Glomerular visceral epithelial cell (primary cell): ENCODE data around the gene BUB1B.

Experiments used
- DNase-seq: peaks from one replicate; pipeline ENCODE4 v3.0.0-alpha.2; 2016; ENCODE audit errors: extremely low spot score

BUB1B gene

DNA sequence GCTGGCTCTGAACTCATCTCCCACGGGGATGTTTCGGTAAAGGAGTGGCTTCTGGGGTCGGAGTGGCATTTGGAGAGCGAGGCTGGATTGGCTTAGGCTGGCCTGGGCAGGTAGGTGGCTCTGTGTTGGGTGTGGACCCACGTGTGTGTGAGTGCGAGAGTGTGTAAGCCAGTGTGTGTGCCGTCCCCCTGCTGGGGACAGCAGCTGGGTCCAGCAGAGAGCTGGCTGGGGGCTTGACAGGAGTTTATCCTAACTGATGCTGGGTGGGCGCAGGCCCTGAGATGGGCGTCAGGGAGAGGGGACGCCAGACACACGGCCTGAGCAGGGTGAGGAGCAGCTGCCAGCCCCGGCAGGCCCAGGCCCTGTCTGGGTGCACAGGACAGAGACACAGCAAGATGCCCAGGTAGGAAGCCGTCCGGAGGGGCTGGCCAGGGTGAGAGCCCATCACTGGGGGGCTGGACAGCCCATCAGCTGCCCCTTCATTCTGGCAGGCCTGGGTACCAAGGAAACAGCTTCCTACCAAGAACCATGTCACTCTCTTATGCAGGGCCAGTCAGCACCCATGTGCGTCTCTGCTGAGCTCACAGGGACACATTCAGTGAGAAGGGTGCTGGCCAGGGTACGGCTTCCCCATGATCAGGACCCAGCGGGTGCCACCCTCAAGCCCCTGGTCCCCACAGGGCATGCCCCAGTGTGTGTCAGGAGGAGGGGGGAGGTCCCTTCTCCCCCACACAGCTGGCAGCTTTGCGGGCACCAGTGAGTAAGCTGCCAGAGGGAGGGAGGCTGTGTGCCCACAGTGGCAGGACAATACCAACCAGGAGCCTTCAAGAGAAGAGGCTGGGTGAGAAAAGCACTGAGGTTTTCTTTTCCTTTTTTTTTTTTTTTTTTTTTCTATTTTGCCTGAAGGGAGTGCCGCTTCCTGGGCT, 79.1 kb downstream of the BUB1B start:
- no peak for DNase-seq

DNA sequence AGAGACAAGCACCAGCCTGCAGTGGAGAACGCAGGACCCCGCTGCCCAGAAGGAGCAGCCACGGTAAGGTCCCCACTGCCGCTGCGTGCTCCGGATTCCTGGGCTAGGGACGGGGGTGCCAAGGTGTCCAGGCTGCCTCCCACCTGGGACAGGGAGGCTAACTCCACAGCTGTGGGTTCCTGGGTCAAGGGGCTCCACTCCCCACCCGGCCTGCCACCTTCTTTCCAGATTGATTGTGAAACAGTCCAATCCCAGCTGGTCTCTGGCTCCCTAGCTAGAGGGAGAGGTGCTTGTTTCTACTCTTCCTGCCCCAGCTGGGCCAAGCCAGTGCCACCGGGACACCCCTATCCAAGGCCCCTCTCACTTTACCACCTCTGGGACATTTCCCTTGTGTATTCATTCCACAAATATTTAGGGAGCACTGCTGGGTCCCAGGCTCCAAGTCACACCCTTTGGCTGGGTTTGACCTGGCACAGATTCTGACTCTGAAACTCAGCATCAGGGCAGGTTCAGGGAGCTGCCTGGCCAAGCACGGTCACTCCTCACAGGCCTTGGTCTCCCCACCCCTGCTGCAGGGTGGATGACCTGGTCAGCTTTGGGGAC, 79.9 kb downstream of the BUB1B start:
- no peak for DNase-seq

DNA sequence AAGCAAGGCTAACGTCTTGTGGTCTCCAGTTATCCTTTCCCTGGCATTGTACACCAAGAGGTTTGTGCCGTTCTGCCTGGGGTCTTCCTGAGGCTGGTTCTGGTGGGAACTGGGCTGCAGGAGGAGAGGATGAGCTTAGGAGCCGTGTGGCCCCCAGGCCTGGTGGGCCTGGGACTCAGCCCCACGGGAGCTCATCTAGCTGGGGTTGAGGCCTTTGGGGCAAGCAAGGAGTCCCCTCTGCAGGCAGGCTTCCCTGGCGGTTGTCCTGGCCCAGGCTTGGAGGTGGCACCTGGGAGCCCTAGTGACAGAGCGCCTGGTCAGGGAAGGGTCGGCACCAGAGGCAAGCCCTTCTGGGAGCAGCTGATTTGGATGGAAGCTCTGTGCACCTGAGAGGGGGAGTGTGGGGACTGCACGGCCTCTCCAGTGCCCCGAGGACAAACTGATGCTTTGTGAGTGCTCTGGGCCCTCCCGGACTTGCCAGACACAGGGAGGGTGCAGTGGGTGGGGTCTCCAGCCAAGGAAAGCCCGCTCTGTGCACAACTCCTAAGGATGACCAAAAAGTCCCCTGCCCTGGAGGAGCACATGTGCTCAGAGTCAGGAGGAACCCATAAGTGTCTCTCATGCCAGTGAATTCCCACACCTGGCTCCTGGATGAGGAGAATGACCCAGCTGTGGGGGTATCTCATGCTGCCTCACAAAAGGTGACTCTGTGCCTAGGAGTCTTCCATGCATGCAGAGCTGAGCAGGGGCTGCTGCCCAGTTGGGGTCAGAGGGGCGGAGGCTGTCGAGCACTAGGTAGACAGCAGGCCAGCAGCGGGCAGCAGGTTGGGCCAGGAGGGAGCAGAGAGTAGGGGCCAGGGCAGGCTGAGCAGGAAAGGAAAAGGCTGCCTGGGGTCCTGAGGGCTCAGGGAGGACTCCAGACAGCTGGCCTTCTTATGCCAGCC, 80.7 kb downstream of the BUB1B start:
- no peak for DNase-seq

DNA sequence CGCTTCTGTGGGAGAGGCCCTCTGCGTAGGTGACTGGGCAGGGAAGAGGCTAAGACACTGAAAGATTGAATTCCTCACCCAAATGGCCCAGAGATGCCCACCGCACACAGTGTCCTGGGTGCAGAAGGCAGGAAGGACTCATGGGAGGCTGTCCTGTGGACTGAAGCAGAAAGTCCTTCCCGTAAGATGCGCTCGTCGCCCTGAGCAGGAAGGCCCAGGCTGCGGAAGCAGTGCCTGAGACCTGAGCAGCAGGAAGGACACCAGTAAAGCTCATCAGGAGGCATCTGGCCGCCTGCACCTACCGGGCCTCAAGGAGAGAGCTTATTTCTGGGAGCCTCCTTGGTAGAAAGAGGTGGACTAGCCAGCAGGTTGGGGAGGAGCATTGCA, 81.3 kb downstream of the BUB1B start:
- DNase-seq, result no peak

DNA sequence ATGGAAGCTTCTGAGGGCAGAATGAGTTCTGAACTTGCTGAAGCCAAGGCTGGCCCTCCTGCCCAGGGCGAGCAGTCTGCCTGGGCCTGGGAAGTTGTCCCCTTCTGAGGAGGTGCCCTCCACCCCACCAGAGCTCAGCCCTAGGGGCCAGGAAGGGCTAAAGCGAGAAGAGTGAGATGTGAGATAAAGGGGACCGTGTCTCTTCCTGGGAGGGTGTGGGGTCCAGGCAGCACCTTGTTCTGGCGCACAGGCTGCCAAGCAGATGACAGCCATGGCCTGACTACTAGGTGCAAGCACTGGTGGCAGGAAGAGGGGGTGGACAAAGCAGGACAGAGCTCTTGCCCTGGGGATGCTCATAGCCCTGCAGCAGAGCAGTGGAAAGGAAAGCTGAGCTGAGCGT, 81.7 kb downstream of the BUB1B start:
- no peak for DNase-seq

DNA sequence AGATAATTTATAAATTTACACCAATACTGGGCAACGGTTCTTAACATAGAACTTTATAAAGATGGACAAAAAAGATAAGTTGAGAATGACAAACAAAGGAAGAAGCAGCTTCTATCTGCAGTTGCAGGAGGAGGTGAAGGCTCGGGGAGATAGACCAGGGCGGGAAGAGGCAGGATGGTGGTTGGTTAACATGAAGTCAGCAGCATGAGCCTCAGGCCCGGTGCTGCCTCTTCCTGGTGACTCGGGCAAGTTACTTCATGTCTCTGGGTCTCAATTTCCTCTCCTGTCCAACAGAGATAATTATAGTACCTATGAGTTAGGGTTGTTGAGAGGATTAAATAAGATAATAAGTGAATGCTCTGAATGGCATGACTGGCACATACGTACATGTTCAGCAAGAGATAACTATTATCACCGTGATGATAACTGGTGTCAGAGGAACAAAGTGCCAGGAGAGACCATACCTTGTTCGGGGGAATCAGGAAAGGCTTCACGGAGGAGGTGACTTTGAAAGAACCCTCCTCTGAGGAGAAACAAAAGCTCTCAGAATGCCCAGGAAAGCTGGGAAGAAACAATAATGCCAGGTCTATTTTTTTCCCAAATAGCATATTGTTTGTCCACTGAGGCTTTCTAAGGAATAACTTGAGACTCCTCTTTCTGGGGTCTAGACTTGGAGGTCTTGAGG, 82.4 kb downstream of the BUB1B start:
- DNase-seq, result no peak

DNA sequence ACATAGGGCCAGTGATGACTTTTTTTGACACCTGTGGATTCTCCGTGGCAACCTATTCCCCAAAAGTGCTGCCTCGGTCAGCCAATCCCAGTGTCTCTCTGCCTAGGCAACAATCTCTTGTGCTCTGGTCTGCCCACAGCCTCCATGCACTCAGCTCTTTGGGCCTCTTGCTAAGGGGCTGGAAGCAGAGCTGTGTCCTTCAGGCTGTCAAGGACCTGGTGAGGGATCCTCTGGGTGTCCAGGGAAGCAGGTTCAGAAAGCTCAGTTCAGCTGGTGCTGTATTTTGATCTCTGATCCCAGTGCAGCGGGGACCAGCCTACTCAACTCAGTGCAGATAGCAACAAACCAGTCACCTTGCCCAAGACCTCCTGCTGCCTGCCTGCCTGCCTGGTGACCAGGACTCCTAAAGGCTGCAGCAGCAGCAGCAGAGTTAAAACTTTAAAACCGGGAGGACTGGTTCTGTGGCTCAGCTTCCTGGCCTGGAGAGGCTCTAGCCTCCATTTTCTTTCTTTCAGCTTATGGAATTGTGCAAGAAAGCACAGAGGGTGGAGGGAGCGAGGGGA, 84.2 kb downstream of the BUB1B start:
- DNase-seq, result no peak

DNA sequence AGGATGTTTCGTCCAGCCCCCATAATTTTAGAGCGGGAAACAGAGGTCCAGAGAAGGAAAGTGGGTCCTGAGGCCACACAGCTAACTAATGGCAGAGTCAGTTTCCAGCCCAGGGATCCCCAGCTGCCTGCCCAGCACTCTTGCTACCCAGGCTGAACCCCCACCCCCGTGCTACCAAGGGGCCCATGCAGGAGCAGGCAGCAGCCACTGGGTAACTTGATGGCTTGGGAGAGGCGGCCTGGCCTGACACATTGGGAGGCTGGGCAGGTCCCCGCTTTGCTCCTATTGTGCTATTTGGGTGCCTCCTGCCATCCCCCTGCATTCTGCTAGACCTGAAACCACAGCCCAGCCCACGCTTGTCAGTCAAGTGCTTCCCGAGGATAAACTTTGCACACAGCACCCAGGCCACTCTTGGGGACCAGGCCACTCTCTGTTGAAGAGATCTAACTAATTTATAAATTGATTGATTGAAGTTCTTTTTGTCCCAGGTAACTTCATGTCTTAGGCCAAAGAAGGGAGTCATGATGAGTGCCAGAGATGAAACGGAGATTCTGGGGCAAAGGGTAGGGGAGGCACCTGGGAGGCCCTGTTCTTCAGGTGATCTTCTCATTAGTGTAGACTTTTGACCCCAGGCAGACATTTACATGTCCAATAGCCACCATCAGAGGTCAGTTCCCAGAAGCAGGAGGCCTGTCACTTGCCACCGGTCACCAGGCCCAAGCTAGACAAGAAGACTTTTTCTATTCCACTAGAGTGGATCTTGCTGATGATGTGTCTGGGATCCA, 85.0 kb downstream of the BUB1B start:
- no peak for DNase-seq

DNA sequence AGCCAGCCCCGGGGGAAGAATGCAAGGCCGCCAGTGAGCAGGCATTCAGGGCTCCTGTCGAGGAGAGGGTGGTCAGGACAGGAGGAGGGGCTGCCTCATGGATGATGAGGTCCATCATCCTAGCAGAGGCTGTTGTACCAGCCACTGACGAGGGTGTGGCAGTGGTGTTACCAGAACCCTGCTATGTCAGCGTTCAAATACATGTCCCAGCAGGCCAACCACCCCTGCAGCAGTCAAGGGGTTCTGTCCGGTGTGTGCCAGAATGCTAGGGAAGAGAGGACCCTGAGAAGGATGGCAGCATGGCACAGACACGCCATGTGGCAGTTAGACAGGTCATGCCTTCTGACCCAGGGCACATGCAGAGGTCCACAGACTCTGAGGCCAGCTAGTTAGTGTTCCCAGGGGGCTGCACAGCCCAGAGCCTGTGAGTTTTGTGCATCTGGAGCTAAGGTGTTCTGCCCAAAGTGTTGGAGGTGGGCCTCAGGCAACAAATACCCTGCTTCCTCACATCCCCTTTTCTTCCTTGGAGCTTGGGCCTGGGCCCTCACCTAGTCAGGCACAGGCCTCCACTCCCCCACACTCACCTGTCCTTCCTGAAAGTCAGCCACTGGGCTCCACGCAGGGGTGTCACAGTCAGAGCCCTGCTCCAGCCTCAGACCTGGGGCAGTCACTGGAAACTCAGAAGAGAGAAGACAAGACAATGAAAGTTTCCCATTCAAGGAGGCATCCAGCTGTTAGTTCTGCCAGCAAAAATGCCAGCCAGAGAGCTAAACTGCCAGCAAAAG, 85.8 kb downstream of the BUB1B start:
- no peak for DNase-seq

DNA sequence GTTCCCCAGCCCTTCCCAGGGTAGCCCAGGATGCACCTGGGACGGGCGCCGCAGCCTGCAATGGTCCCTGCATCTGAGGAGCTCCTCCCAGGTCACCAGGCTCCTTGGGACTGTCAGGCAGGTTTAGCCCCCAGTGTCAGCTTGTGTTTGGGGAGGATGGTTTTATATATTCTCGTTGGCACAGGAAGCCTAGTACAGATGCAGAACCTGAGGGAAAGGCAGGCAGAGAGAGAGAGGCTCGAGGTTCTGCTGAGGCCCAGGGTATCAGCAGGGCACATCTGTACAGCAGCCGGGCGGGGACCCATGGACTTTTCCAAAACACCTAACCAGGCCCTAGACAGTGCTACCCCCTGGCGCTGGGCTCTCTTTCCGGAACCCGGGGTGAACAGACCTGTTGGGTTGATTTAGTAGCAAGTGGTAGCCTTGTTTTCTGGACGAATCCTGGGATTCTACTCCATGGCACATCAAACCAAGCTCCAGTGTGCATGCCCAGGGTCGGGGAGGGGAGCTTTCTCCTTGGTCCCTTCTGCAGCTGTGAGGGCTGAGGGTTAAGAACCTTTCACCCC, 86.6 kb downstream of the BUB1B start:
- no peak for DNase-seq

DNA sequence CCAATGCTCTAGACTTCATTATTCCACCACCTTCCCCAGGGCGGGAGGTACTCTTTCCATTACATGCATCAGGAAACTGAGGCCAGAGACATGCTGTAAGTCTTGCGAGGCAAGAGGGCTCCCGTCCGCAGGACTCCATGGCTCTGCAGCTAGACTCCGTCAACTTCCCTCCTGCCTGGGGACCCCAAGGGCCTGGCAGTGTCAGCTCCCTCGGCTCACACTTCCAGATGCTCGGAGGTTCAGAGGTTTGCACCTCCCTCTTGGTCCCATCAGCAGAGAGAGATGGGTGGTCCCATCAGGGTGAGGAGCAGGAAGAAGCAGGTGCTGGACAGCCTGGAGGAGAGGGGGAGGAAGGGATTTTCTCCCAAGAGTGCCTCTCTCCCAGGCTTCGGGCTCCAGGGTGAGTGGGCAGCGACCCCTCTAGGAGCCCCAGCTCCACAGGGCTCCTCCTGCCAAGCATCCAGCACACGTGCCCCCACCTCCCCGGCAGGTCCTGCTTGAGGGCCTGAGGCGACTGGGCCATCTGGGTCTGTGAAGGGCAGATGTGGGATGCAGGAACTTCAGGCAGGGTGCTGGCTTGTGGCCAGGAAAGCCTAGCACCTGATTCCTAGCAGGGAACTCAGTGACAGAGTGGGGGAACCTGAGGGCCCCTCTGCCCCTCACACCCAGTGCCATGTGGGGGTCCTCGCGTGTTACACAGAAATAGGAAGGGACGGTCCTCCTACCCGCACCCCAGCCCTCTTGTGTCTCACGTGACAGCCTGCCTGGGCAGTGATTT, 87.3 kb downstream of the BUB1B start:
- no peak for DNase-seq

DNA sequence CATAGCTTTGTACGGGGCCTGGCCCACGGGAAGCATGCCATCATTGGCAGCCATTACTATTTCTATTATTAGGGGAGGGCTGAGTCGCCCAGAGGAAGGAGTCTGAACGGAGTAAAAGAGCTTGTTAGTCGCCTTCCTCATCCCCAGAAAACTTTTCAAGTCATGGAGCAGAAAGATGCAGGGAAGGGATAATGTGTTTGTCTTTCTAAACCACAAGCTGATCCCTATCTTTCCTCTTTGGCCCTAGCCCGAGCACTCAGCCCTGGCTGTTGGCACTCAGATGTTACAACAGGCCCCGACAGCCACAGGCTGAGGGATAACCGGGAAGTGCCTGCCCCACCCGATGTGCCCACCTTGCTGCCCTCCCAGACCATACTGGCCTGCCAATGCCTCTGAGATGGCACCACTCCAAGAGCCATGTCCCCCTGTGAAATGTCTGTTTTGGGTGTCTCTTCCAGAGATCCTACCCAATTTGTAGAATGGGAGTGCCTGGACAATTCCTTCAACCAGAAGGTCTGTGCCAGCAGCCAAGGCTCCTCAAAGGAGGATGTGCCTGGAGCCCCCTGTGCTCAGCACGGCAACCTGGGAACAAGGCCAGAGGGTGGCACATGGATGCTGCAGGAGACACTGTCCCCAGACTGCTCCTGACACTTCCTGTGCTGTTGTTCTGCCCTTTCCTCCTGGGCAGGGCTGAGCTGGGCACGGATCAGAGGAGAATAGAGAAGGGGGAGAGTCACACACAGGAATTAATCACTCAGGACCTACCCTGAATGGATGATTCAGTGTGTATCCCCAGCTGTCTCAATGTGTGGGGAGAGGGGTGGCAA, 88.8 kb downstream of the BUB1B start:
- no peak for DNase-seq

DNA sequence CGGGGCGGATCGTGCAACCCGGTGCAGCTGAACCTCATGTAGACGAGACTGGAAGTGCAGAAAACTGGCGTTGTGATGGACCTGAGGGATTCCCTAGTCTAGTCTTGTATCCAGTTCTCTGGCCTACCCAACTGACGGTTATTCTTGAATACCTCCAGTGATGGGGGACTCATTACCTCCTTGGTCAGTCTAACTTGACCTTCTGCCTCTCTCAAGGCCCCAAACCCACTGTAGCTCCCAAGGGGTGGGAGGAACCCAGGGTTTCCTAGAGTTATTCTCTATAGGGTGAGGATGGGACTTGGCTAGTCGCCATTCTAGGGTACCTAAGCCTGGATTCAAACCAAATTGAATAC, 89.4 kb downstream of the BUB1B start:
- DNase-seq, result no peak

DNA sequence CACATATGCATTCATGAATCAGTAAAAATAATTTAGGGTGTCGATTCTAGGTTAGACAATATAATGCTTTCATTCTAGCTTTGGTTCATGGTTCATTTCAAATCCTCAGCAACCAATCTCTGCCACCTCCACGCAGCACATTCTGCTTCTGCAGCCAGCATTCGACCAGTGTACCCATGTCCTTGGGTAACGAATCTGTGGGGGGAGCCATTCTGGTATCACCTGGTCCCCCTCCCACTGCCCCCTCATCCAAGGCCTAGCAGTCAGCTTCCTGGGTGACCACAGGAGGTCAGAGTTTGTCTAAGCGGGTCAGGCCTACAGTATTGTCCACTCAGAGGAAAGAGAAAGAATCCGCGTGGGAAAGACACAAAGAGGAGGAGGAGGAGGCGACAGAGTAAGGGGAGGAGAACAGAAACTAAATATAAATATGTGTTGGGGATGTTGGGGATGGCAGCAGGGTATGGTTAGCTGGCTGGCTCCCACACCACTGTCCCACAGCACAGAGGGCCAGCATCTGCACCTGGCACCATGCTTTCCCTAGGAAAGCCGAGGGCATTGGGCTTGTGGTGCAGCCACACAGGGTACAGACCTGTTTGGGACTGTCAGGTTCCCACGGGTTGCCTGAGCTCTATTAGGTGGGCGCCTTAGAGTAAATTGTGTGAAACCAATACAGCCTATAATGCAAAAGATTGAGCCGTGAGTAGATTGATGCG, 90.1 kb downstream of the BUB1B start:
- DNase-seq, result no peak

DNA sequence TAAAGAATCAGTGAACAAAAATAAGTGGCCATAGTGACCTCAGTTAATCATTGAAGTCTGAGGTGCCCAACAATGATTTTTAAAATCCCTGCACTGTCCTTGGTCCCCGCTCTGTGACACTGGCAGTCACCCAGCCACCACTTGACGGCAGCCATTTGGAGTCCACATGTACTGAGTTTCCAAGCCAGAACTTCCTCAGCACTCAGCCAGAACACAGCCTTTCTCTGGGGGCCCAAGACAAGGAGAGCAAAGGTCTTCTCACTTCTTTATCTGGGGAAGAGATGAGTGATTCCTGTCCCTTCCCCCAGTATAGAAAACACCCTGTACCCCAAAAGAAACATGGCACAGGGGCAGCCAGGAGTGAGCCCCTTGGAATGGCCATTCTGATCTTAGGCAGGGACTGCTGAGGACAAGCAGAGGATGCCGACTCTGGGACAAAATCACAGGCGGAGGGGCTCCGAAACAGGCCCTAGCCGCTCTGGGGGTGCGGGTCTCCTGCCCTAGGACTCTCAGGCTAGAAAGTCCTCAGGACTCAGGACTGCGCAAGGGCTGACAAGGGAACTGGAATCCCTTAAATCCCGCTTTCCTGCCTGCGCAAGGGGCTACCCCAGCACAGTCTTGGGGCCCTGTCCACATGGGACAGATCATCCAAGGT, 90.7 kb downstream of the BUB1B start:
- DNase-seq, result no peak

DNA sequence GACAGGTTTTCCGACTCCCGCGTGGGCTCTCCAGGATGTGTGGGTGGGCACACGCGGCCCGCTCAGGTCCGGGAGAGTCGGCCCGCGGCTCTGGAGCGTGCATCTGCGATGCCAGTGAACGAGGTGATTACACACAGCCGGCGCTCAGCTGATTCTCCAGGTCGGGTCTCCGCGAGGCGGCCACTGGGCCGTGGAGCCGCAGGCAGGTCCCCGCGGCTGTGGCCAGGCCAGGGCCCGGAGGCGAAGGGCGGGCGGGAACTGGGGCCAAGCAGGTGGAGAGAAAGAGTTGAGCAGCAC, 91.2 kb downstream of the BUB1B start:
- no peak for DNase-seq
